C4-2B (cell line): ENCODE data around the gene MCM3AP.

ENCODE experiments used
- H3K27ac ChIP-seq: fragments of 450-650 bp; 2 replicates; pipeline ENCODE4 v1.5.1; 2017
- CTCF ChIP-seq: fragments of 450-650 bp; conservative IDR thresholded peaks from 2 replicates; pipeline ENCODE4 v1.5.1; 2017; ENCODE audit warnings: mild to moderate bottlenecking
- ZFX ChIP-seq: fragments of 450-650 bp; IDR thresholded peaks from 2 replicates; pipeline ENCODE4 v1.6.1; 2017

MCM3AP gene

GRCh38 chr21:46193829-46194373 is 91.5 kb downstream of the MCM3AP start:
- H3K27ac ChIP-seq = no peak overlapping the region
- no peak for TF ChIP-seq CTCF
- no peak for TF ChIP-seq ZFX

GRCh38 chr21:46191686-46192575 is 93.5 kb downstream of the MCM3AP start:
- H3K27ac ChIP-seq = no peak overlapping the region
- no peak for TF ChIP-seq ZFX
- TF ChIP-seq CTCF = no peak

- no peak overlapping the region; the same call in 1 of the 2 replicates for H3K27ac ChIP-seq
- TF ChIP-seq CTCF = no peak
- TF ChIP-seq ZFX = no peak
These were observed 94.1 kb downstream of the MCM3AP start for GRCh38 chr21:46191257-46191685.

GRCh38 chr21:46190491-46191131 is 94.8 kb downstream of the MCM3AP start:
- TF ChIP-seq ZFX (no peak), CTCF (no peak)
- peak overlapping the region; percentile 93 for H3K27ac ChIP-seq

GRCh38 chr21:46189959-46190490 is 95.4 kb downstream of the MCM3AP start:
- peak overlapping the region; percentile 93 for H3K27ac ChIP-seq

GRCh38 chr21:46189213-46189958 is 96.0 kb downstream of the MCM3AP start:
- TF ChIP-seq CTCF = no peak
- TF ChIP-seq ZFX = no peak
- peak overlapping the region; percentile 93 for H3K27ac ChIP-seq

More at GRCh38 chr21:46189959-46190490, 95.4 kb downstream of the MCM3AP start:
- TF ChIP-seq CTCF (no peak), ZFX (no peak)
